Measurements from ENCODE around the gene HIVEP3. TPM values are rescaled to one million over a fixed set of nuclear protein-coding genes. Genes with fewer than 3 reads are reported as not detected.

Gene HIVEP3
- total RNA-seq, 1 donor from 2014 or later: 2.9 TPM

DNA sequence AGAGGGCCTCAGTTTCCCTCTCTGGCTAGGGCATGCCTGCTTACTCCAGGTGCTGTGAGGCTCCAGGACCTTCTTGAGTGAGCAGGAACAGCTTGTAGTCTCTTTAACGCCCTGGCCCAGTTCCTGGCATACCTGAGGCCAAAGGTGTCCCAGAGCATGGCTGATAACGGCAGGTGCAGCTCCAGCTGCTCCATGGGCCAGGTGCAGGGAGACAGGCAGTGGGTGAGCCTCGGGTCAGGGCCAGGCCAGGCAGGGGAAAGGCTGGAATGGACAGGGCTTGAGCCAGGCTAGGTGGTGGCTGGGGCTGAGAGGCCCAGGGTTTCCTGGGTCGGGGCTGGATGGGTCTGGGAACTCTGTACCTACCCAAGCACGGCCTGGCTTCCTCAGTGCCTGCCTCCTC, 452.6 kb downstream of the HIVEP3 start:
- DNase-seq (ENCODE audit: extremely low spot score in 2 of 2): no peak
- TF ChIP-seq POLR2A (IDR thresholded peaks at IDR 0.05) (no peak), POLR2AphosphoS5 (IDR thresholded peaks at IDR 0.05; ENCODE audit: insufficient read depth in 1 of 2, low read depth in 1 of 2) (no peak), CTCF (IDR thresholded peaks at IDR 0.05) (no peak)
- Histone ChIP-seq H3K9me3 (no peaks in the 10 kb centered on the region), H3K36me3 (no peaks in the 10 kb centered on the region), H3K4me3 (no peak overlapping the region), H3K27me3 (no peaks in the 10 kb centered on the region), H3K27ac (peak overlapping the region; percentile 68), H3K4me1 (peaks cover 23% of the 10 kb centered on the region)
- intact Hi-C loops (cut with DNase I): no loop called here

GRCh38 chr1:41465741-41466140, 453.0 kb downstream of the HIVEP3 start:
- TF ChIP-seq CTCF (IDR thresholded peaks at IDR 0.05) (no peak), POLR2AphosphoS5 (IDR thresholded peaks at IDR 0.05; ENCODE audit: insufficient read depth in 1 of 2, low read depth in 1 of 2) (peak in 1 of 2 donors; percentile 67), POLR2A (IDR thresholded peaks at IDR 0.05) (no peak)
- Histone ChIP-seq H3K4me3 (no peak overlapping the region), H3K9me3 (no peaks in the 10 kb centered on the region), H3K27me3 (no peaks in the 10 kb centered on the region), H3K4me1 (peaks cover 23% of the 10 kb centered on the region), H3K36me3 (no peaks in the 10 kb centered on the region), H3K27ac (peak overlapping the region; percentile 68)
- no peak for DNase-seq (ENCODE audit: extremely low spot score in 2 of 2)
- intact Hi-C loops (cut with DNase I): no loop called here

DNA sequence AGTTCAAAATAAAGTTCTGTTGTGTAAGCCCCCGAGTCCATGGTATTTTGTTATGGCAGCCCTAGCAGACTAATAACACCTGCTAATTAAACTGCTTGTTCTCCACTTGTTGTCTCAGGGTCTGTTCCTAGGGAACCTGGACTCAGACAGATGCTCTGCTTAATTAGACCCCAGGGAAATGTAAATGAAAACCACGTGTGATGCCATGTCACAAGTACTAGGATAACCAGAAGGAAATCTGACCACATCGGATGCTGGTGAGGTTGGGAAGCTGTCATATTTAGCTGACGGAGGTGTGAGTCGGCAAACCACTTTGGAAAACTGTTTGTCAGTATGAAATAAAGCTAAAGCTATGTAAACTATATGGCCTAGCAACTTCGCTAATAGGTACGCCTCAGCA, 453.8 kb downstream of the HIVEP3 start:
- no peak overlapping the region for H3K4me3 ChIP-seq
- no peaks in the 10 kb centered on the region for H3K27me3 ChIP-seq
- DNase-seq (ENCODE audit: extremely low spot score in 2 of 2): no peak
- H3K36me3 ChIP-seq: no peaks in the 10 kb centered on the region
- intact Hi-C loops (cut with DNase I): no loop called here
- TF ChIP-seq CTCF (IDR thresholded peaks at IDR 0.05): no peak
- no peak for TF ChIP-seq POLR2A (IDR thresholded peaks at IDR 0.05)
- TF ChIP-seq POLR2AphosphoS5 (IDR thresholded peaks at IDR 0.05; ENCODE audit: insufficient read depth in 1 of 2, low read depth in 1 of 2): no peak
- no peak overlapping the region for H3K27ac ChIP-seq
- H3K9me3 ChIP-seq: no peaks in the 10 kb centered on the region
- H3K4me1 ChIP-seq: peaks cover 23% of the 10 kb centered on the region

GRCh38 chr1:41463516-41463915, 455.2 kb downstream of the HIVEP3 start:
- intact Hi-C loops (cut with DNase I): no loop called here
- Histone ChIP-seq H3K4me1 (peaks cover 23% of the 10 kb centered on the region), H3K4me3 (no peak overlapping the region), H3K36me3 (no peaks in the 10 kb centered on the region), H3K27me3 (no peaks in the 10 kb centered on the region), H3K27ac (no peak overlapping the region), H3K9me3 (no peaks in the 10 kb centered on the region)
- DNase-seq (ENCODE audit: extremely low spot score in 2 of 2): no peak
- TF ChIP-seq POLR2A (IDR thresholded peaks at IDR 0.05): no peak
- no peak for TF ChIP-seq CTCF (IDR thresholded peaks at IDR 0.05)
- no peak for TF ChIP-seq POLR2AphosphoS5 (IDR thresholded peaks at IDR 0.05; ENCODE audit: insufficient read depth in 1 of 2, low read depth in 1 of 2)

GRCh38 chr1:41462680-41463004, 456.1 kb downstream of the HIVEP3 start:
- Histone ChIP-seq H3K4me3 (no peak overlapping the region), H3K27me3 (no peaks in the 10 kb centered on the region), H3K36me3 (no peaks in the 10 kb centered on the region), H3K9me3 (no peaks in the 10 kb centered on the region), H3K27ac (no peak overlapping the region), H3K4me1 (peaks cover 23% of the 10 kb centered on the region)
- intact Hi-C loops (cut with DNase I): no loop called here
- TF ChIP-seq POLR2AphosphoS5 (IDR thresholded peaks at IDR 0.05; ENCODE audit: insufficient read depth in 1 of 2, low read depth in 1 of 2): no peak
- no peak for TF ChIP-seq POLR2A (IDR thresholded peaks at IDR 0.05)
- no peak for TF ChIP-seq CTCF (IDR thresholded peaks at IDR 0.05)
- DNase-seq (ENCODE audit: extremely low spot score in 2 of 2): no peak
